ENCODE data around the gene DPP6. TPM values are rescaled to one million over a fixed set of nuclear protein-coding genes. Genes with fewer than 3 reads are reported as not detected.

Gene DPP6
- total RNA-seq, 1 donor from 2014 or later = 0.48 TPM

GRCh38 chr7:154795437-154795836 is 743.2 kb downstream of the DPP6 start:
- Histone ChIP-seq H3K9me3 (ENCODE audit: insufficient read depth, low read depth, low read length) (no peaks in the 10 kb centered on the region), H3K4me3 (ENCODE audit: insufficient read depth, low read depth, low read length) (no peak overlapping the region), H3K4me1 (ENCODE audit: insufficient read depth, low read length) (no peaks in the 10 kb centered on the region), H3K79me2 (ENCODE audit: insufficient read depth, low read length) (no peaks in the 10 kb centered on the region), H3K9ac (ENCODE audit: low read length) (no peak overlapping the region), H3K4me2 (ENCODE audit: low read length) (no peak overlapping the region), H3K27me3 (ENCODE audit: insufficient read depth, low read length) (no peaks in the 10 kb centered on the region), H4K20me1 (ENCODE audit: insufficient read depth, low read length) (no peaks in the 10 kb centered on the region), H2AFZ (ENCODE audit: low read depth, low read length) (no peak overlapping the region), H3K36me3 (ENCODE audit: insufficient read depth, low read length) (no peaks in the 10 kb centered on the region), H3K27ac (ENCODE audit: low read depth, low read length) (no peak overlapping the region)
- no peak for FAIRE-seq
- no peak for TF ChIP-seq EZH2 (IDR thresholded peaks at IDR 0.05; ENCODE audit: insufficient read depth, low read length)
- TF ChIP-seq CTCF (IDR thresholded peaks at IDR 0.05; ENCODE audit: insufficient read depth, low read depth, low read length) = no peak
- DNase-seq (ENCODE audit: low read depth) = no peak
- Mint-ChIP-seq H3K4me3 (ENCODE audit: unreplicated experiment) (no peak overlapping the region), H3K9me3 (ENCODE audit: unreplicated experiment) (no peaks in the 10 kb centered on the region), H3K27me3 (ENCODE audit: low read depth, unreplicated experiment) (peaks cover 40% of the 10 kb centered on the region), H3K36me3 (ENCODE audit: low read depth, unreplicated experiment) (no peaks in the 10 kb centered on the region), H3K27ac (ENCODE audit: unreplicated experiment) (no peak overlapping the region), H3K4me1 (ENCODE audit: low read depth, unreplicated experiment) (no peaks in the 10 kb centered on the region)

GRCh38 chr7:154804449-154804848 is 752.3 kb downstream of the DPP6 start:
- Histone ChIP-seq H3K27ac (ENCODE audit: low read depth, low read length) (no peak overlapping the region), H3K9ac (ENCODE audit: low read length) (no peak overlapping the region), H3K79me2 (ENCODE audit: insufficient read depth, low read length) (no peaks in the 10 kb centered on the region), H3K27me3 (ENCODE audit: insufficient read depth, low read length) (no peaks in the 10 kb centered on the region), H3K4me1 (ENCODE audit: insufficient read depth, low read length) (no peaks in the 10 kb centered on the region), H4K20me1 (ENCODE audit: insufficient read depth, low read length) (no peaks in the 10 kb centered on the region), H3K4me2 (ENCODE audit: low read length) (no peak overlapping the region), H3K4me3 (ENCODE audit: insufficient read depth, low read depth, low read length) (no peak overlapping the region), H3K36me3 (ENCODE audit: insufficient read depth, low read length) (no peaks in the 10 kb centered on the region), H3K9me3 (ENCODE audit: insufficient read depth, low read depth, low read length) (no peaks in the 10 kb centered on the region), H2AFZ (ENCODE audit: low read depth, low read length) (no peak overlapping the region)
- no peak overlapping the region for H3K27ac Mint-ChIP-seq (ENCODE audit: unreplicated experiment)
- no peaks in the 10 kb centered on the region for H3K36me3 Mint-ChIP-seq (ENCODE audit: low read depth, unreplicated experiment)
- no peak for DNase-seq (ENCODE audit: low read depth)
- peaks cover 2% of the 10 kb centered on the region for H3K9me3 Mint-ChIP-seq (ENCODE audit: unreplicated experiment)
- H3K27me3 Mint-ChIP-seq (ENCODE audit: low read depth, unreplicated experiment) = peaks cover 13% of the 10 kb centered on the region
- H3K4me1 Mint-ChIP-seq (ENCODE audit: low read depth, unreplicated experiment) = no peaks in the 10 kb centered on the region
- no peak for FAIRE-seq
- no peak overlapping the region for H3K4me3 Mint-ChIP-seq (ENCODE audit: unreplicated experiment)
- TF ChIP-seq CTCF (IDR thresholded peaks at IDR 0.05; ENCODE audit: insufficient read depth, low read depth, low read length) = no peak
- TF ChIP-seq EZH2 (IDR thresholded peaks at IDR 0.05; ENCODE audit: insufficient read depth, low read length) = no peak

GRCh38 chr7:154812027-154812426 is 759.8 kb downstream of the DPP6 start:
- Histone ChIP-seq H3K27ac (ENCODE audit: low read depth, low read length) (no peak overlapping the region), H3K9ac (ENCODE audit: low read length) (no peak overlapping the region), H3K36me3 (ENCODE audit: insufficient read depth, low read length) (no peaks in the 10 kb centered on the region), H3K4me1 (ENCODE audit: insufficient read depth, low read length) (no peaks in the 10 kb centered on the region), H3K4me3 (ENCODE audit: insufficient read depth, low read depth, low read length) (no peak overlapping the region), H3K4me2 (ENCODE audit: low read length) (no peak overlapping the region), H4K20me1 (ENCODE audit: insufficient read depth, low read length) (no peaks in the 10 kb centered on the region), H2AFZ (ENCODE audit: low read depth, low read length) (no peak overlapping the region), H3K9me3 (ENCODE audit: insufficient read depth, low read depth, low read length) (peaks cover 5% of the 10 kb centered on the region), H3K27me3 (ENCODE audit: insufficient read depth, low read length) (no peaks in the 10 kb centered on the region), H3K79me2 (ENCODE audit: insufficient read depth, low read length) (no peaks in the 10 kb centered on the region)
- Mint-ChIP-seq H3K36me3 (ENCODE audit: low read depth, unreplicated experiment) (no peaks in the 10 kb centered on the region), H3K4me3 (ENCODE audit: unreplicated experiment) (no peak overlapping the region), H3K9me3 (ENCODE audit: unreplicated experiment) (peaks cover 4% of the 10 kb centered on the region), H3K27me3 (ENCODE audit: low read depth, unreplicated experiment) (peaks cover 5% of the 10 kb centered on the region), H3K4me1 (ENCODE audit: low read depth, unreplicated experiment) (no peaks in the 10 kb centered on the region), H3K27ac (ENCODE audit: unreplicated experiment) (no peak overlapping the region)
- DNase-seq (ENCODE audit: low read depth) = no peak
- TF ChIP-seq CTCF (IDR thresholded peaks at IDR 0.05; ENCODE audit: insufficient read depth, low read depth, low read length) = no peak
- TF ChIP-seq EZH2 (IDR thresholded peaks at IDR 0.05; ENCODE audit: insufficient read depth, low read length) = no peak
- FAIRE-seq = no peak
